ENCODE results near the gene SEC16A.

The SEC16A gene

DNA sequence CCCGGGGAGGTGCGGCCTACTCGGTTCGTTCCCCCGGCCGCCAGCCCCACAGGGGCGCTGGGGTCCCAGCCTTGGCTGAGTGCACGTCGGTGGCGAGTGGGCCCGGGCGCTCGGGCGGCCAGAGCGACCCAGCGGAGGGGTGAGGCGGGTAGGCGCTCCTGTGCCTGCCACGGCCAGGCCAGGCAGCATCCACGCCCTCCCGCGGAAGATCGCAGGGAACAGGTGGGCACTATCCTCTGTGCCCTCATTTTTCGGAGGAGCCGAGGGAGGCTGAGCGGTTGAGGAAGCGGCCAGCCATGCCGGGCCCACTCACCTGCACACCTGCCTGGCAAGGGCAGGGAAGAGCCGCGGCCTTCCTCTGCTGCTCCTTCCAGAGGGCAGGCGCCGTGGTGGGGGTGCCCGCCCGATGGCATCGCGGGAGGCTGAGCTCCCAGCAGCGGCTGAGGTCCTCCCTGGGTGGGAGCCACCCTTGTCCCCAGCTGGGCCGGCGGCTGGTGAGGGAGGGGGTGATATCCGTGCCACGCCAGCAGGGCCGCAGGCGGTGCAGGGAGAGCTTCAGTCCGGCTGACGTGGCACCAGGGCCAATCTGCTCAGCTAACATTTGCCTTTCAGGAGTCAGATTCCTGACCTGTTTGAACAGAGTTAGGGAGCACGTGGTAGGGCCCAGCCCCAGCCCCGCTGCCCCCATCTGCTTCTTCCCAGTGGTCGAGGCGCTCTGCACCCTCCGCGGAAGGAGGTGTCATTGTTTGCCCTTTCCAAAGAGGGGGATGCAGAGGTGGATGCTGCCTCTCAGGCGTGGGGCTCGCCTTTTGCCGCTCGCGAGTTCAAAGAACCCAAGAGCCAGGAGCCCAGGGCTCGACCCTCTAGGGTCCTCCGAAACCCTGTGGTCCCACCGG, 1.6 kb upstream of the SEC16A start:
- DNase-seq = peak; percentile 13

DNA sequence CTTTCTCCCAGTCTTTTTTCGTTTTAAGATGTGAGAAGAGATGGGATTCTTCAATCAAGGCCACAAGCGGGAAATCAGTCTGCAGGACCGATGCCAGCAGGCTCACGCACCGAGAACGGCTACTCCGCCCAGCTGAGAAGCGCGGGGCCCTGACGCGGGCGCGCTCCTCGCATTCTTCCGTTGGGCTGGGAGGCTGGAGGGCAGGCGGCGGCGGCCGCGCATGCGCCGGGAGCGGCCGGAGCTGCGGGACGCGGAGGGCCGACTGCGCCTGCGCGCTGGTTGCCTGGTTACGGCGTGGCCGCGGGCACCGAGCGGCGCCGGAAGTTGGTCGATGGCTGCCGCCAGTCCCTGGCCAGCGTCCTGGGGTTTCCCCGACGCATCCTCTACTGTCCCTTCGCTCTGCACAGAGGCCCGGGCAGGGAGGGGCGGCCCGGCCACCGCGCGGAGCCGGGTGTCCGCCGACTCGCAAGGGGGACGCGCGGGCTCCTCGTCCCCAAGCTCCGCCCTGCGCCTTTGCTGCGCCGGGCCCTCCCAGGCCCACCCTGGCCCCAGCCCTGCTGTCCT, 831 bp upstream of the SEC16A start:
- peak; percentile 93 for DNase-seq

- peak; percentile 17 for DNase-seq
Measured at GRCh38 chr9:136482046-136482792, 621 bp downstream of the SEC16A start.

- DNase-seq = no peak
Measured at GRCh38 chr9:136481558-136481957, 1.3 kb downstream of the SEC16A start.

GRCh38 chr9:136476369-136477150, 6.3 kb downstream of the SEC16A start:
- DNase-seq = no peak

DNA sequence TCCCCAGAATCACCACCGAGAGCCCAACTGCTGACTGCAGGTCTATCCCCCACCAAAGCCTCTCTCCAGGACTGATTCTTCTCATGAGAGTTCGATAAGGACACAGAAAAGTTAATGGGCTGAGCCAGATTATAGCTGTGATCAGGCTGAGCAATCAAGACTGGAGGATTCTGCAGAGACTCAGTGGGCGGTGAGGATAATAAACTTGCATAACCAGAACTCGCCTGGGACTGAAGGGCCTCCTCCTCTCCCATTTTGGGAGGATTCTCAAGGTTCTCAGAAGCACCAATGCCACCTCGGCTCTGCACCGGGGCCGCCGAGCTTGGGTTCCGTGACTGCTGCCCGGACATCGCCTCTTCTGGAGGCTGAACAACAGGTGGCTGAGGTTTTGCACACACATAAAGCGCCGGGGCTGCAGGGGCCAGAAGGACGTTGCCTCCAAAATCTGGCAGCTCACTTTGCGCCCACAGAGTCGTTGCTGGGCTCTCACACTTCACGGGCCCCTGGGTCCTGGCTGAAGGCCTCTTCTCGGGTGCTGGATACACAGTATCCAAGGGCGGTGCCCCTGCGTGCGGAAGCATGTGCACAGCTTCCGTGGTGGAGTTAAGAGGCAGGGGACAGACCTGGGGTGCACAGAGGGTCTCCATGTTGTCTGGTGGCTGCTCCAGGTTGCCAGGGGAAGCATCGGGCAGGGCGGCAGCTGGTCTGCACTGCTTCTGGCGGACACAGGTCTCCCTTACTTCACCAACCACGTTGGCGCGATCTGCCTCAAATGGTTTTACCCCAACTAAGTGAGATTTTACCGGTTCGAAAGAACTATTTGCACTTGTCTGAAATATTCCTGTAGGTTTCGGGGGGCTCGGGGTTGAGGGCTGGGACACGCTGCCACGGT, 7.6 kb downstream of the SEC16A start:
- DNase-seq = no peak

DNA sequence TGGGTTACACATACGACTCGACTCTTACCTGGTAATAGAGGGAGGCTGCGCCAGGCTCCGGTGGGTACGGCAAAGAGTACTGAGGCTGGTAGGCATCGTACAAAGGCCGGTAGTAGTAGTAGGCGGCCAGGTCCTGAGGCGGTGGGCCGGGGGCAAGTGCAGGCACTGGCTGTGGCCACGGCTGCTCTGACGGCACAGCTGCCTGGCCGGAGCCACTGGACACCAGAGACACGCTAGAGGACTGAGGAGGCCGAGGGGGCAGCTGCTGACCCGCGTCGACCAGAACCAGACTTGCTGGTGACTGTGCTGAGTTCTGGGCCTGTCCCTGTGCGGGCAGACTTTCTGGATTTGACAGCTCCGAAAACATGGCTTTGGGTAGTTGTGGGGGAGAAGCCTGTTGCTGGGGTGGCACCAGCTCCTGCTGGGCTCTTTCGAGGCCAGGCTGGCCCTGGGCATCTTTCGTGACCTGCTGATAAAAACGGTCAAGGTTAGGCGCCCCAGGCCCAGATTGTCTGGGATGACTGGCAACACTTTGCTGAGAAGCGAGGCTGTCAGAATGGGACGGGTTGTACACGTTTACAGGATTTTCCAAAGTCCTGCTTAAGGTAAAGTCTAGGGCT, 8.7 kb downstream of the SEC16A start:
- DNase-seq = no peak

- DNase-seq = no peak
Measured at GRCh38 chr9:136473354-136473721, 9.5 kb downstream of the SEC16A start.

DNA sequence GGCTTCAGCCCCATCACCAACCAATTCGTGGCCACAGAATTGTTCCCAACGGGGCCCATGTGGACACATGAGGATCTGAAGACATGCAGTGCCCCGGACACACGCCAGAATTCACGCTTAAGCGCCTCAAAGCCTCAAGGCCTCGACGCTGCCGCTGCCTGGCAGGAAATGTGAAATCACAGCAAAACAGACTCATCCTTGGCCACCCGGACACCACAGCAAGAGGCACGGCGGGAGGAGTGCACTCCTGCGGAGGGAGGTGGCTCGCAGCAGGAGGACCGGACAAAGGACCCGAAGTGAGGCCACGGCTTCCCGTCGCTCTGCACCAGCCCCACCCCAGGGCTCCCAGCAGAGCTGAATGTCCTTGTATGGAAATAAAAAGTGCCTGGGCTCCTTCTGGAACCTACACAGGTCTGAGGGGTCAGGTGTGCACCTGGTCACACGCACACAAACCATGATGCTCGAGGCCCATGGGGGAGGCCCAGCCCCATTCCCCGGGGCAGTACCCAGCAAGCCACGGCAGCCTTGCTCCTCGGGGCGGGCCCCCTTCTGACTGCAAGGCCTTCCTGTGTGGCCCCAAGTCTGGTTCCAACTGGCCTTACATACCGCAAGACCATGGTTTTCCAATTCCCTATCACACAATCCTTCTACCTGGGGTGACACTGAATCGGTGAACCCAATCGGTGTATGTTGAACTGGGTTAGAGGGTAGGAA, 10.0 kb downstream of the SEC16A start:
- DNase-seq = no peak

DNA sequence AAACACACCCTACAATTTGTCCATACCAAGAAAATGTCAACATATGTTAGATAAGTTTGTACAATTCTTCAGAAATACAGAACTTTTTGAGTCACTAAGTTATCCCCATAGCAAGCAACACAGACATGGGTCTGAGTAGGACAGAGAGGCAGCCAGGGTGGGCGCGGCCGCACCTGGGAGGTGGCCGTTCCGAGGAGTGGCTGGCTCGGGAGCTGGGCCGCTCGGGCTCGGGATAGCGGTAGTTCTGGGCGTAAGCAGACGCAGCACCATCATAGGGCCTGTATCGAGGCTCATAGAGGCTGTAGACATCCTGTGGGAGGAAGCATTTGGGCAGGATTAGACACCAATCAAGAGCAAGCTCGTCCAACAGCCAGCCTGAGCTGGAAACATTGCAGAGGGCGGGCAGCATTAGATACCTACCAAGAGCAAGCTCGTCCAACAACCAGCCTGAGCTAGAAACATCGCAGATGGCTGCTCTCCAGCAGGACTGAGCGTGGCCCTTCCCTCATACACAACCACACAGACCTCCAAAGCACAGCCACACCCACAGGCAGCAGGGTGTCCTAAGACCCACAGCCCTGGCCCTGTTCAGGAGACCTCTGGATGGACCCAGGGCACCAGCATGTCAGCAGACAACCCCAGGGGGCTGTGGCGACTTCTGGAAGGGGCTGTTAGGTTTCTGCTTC, 10.9 kb downstream of the SEC16A start:
- no peak for DNase-seq

GRCh38 chr9:136470792-136471469, 11.9 kb downstream of the SEC16A start:
- DNase-seq = no peak

DNA sequence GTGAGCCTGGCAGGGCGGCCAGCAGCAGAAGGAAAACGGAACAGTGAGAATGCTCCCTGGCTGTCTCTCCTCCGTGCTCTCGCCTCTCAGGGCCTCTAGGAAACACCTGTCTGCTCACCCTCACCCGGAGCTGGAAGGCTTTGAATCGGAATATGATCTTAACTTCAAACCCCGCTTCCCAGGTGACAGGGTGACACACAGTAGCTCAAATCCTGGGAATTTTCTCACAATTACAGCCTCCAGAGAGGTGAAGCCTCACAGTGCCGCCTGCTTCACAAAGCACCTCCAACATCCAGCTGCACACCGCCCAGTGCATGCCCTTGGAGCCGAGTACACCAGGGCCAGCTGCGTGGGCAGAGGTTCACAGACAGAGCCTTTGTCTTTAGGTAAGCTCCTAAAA, 12.5 kb downstream of the SEC16A start:
- no peak for DNase-seq

GRCh38 chr9:136467766-136468165, 15.1 kb downstream of the SEC16A start:
- DNase-seq = no peak

- no peak for DNase-seq
Measured at GRCh38 chr9:136466155-136466541, 16.7 kb downstream of the SEC16A start.

DNA sequence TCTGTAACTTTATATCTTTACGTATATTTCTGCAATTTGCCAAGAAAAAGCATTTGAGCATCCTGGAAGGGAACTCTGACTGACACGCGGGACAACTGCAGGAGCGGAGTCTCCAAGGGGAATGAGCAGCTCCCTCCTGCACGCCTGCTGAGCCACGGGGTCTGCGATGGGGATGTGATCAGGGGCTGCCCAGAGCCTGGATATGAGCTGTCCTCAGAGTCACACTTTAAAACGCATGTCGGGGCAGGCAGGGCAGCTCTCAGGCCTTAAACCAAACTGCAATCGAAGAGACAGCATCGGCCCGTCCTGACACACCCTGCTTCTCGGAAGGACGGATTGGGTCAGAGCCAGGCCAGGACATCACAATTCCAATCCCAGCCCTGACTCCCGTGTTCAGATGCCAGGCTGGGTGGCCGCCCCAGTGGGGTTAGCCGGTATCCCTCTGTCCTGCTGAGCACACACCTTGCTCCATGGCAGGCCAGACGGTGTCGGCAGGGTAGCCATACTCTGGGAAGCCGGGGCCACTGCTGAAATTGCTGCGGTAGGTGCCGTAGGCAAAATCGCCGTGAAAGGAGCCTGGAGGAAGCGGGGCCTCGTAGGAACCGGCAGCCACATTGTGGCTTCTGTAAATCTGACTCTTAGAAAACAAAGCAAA, 17.2 kb downstream of the SEC16A start:
- DNase-seq = no peak

GRCh38 chr9:136464241-136464640, 18.6 kb downstream of the SEC16A start:
- DNase-seq = no peak

- DNase-seq = no peak
Measured at GRCh38 chr9:136463578-136463977, 19.3 kb downstream of the SEC16A start.

- DNase-seq = no peak
Measured at GRCh38 chr9:136462664-136463063, 20.2 kb downstream of the SEC16A start.

DNA sequence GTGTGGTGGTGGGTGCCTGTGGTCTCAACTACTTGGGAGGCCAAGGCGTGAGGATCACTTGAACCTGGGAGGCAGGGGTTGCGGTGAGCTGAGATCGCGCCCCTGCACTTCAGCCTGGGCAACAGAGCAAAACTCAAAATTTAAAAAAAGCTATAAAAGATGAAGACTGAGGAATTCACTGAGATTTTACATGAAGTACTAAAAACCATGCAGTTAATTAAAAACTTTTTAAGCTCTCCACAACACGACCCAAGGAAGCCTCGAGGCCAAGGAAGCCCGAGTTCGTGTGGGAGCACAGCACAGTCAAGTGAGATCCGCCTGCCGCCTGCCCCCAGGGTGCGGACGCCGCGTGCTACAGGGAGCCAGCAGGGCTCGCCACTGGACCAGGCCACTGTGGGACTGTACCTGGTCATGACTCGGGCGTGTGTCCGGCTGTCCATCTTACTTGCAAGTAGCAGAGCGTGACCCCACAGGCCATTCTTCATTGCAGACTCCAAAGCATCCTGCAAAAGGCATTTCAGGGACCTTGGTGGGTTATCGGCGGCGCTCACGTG, 22.0 kb downstream of the SEC16A start:
- DNase-seq = no peak
